ENCODE data around the gene RNF207. TPM values are rescaled to one million over a fixed set of nuclear protein-coding genes. Genes with fewer than 3 reads are reported as not detected.

Gene RNF207
- total and polyA plus RNA-seq, 2 of the 13 experiments (the other 11 are each of a cell fraction or from before 2014, with no cell fraction given) = 9.8 to 15.9 TPM

DNA sequence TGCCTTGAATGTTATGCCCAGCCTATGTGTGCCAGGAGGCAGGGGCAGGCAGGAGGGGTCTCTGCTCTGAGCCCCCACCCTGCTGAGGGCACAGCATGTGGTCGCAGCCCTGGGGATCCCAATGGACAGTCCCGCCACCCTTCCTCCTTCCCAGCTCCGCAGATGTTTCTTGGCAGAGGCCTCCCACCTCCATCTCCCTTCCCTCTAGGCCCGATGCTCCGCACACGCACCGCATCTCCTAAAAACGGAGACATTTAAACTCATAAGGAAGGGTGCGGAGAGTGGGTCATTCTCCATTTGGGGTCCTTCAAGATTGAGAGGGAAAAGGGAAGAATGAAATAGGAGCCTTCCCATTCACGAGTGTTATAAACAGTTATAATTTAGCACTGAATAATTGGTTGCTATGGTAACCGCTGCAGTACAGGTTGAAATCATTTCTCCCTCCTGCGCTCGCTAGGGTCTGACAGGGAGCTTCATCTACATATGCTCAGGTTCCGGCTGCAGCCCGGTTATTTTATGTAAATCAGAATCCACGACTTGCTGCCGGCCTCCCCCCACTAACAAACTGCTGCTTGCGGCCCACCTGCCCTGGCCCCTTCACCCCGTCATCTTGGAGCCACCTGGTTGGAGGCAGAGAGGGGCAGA lies 41.8 kb upstream of the RNF207 start (continued):
- TF ChIP-seq HDAC2 (CRISPR knock-in tag; IDR thresholded peaks at IDR 0.05) = no peak
- TF ChIP-seq, protein P1, sequence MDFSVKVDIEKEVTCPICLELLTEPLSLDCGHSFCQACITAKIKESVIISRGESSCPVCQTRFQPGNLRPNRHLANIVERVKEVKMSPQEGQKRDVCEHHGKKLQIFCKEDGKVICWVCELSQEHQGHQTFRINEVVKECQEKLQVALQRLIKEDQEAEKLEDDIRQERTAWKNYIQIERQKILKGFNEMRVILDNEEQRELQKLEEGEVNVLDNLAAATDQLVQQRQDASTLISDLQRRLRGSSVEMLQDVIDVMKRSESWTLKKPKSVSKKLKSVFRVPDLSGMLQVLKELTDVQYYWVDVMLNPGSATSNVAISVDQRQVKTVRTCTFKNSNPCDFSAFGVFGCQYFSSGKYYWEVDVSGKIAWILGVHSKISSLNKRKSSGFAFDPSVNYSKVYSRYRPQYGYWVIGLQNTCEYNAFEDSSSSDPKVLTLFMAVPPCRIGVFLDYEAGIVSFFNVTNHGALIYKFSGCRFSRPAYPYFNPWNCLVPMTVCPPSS (IDR thresholded peaks at IDR 0.05) = no peak
- TF ChIP-seq, protein P2, sequence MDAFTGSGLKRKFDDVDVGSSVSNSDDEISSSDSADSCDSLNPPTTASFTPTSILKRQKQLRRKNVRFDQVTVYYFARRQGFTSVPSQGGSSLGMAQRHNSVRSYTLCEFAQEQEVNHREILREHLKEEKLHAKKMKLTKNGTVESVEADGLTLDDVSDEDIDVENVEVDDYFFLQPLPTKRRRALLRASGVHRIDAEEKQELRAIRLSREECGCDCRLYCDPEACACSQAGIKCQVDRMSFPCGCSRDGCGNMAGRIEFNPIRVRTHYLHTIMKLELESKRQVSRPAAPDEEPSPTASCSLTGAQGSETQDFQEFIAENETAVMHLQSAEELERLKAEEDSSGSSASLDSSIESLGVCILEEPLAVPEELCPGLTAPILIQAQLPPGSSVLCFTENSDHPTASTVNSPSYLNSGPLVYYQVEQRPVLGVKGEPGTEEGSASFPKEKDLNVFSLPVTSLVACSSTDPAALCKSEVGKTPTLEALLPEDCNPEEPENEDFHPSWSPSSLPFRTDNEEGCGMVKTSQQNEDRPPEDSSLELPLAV (CRISPR knock-in tag; conservative IDR thresholded peaks at IDR 0.05; ENCODE audit: low read depth) = no peak
- no peak for TF ChIP-seq ZNF256 (CRISPR knock-in tag; conservative IDR thresholded peaks at IDR 0.05)
- no peak for TF ChIP-seq ZNF235 (CRISPR knock-in tag; IDR thresholded peaks at IDR 0.05; ENCODE audit: borderline replicate concordance)
- TF ChIP-seq, protein P3, sequence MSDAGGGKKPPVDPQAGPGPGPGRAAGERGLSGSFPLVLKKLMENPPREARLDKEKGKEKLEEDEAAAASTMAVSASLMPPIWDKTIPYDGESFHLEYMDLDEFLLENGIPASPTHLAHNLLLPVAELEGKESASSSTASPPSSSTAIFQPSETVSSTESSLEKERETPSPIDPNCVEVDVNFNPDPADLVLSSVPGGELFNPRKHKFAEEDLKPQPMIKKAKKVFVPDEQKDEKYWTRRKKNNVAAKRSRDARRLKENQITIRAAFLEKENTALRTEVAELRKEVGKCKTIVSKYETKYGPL (CRISPR knock-in tag; IDR thresholded peaks at IDR 0.05) = no peak
- no peak for TF ChIP-seq PPARG (CRISPR knock-in tag; conservative IDR thresholded peaks at IDR 0.05)
- TF ChIP-seq RBFOX2 (IDR thresholded peaks at IDR 0.05; ENCODE audit: low read depth, low read length) = no peak
- TF ChIP-seq, protein P4, sequence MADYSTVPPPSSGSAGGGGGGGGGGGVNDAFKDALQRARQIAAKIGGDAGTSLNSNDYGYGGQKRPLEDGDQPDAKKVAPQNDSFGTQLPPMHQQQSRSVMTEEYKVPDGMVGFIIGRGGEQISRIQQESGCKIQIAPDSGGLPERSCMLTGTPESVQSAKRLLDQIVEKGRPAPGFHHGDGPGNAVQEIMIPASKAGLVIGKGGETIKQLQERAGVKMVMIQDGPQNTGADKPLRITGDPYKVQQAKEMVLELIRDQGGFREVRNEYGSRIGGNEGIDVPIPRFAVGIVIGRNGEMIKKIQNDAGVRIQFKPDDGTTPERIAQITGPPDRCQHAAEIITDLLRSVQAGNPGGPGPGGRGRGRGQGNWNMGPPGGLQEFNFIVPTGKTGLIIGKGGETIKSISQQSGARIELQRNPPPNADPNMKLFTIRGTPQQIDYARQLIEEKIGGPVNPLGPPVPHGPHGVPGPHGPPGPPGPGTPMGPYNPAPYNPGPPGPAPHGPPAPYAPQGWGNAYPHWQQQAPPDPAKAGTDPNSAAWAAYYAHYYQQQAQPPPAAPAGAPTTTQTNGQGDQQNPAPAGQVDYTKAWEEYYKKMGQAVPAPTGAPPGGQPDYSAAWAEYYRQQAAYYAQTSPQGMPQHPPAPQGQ (CRISPR knock-in tag; IDR thresholded peaks at IDR 0.05; ENCODE audit: borderline replicate concordance) = no peak
